Nephron progenitor cell (in vitro differentiated cells): Measurements from ENCODE around the gene CHST1.

Source experiments
- DNase-seq: peaks from one replicate; pipeline ENCODE4 v3.0.0; 2021
- H3K27ac Mint-ChIP-seq: 2 replicates; pipeline ENCODE4 v1.8.0; 2021; ENCODE audit warnings: mild to moderate bottlenecking, moderate library complexity, mixed read lengths
- H3K27me3 Mint-ChIP-seq: 2 replicates; pipeline ENCODE4 v1.8.0; 2021; ENCODE audit warnings: mild to moderate bottlenecking, low read depth, mixed read lengths; ENCODE audit not compliant: poor library complexity
- H3K36me3 Mint-ChIP-seq: 2 replicates; pipeline ENCODE4 v1.8.0; 2021; ENCODE audit warnings: low read depth, mixed read lengths
- H3K4me1 Mint-ChIP-seq: 2 replicates; pipeline ENCODE4 v1.8.0; 2021; ENCODE audit warnings: mixed read lengths
- H3K4me3 Mint-ChIP-seq: 2 replicates; pipeline ENCODE4 v1.8.0; 2021; ENCODE audit warnings: mild to moderate bottlenecking, moderate library complexity, mixed read lengths
- H3K9me3 Mint-ChIP-seq: 2 replicates; pipeline ENCODE4 v1.8.0; 2021; ENCODE audit warnings: mild to moderate bottlenecking, moderate library complexity, mixed read lengths
- TF ChIP-seq, protein P1 (sequence below): fragments of 200-600 bp; sonication (generic); IDR thresholded peaks from 2 replicates; pipeline ENCODE4 v1.5.0; 2021; ENCODE audit warnings: antibody characterized with exemption

Gene CHST1

DNA sequence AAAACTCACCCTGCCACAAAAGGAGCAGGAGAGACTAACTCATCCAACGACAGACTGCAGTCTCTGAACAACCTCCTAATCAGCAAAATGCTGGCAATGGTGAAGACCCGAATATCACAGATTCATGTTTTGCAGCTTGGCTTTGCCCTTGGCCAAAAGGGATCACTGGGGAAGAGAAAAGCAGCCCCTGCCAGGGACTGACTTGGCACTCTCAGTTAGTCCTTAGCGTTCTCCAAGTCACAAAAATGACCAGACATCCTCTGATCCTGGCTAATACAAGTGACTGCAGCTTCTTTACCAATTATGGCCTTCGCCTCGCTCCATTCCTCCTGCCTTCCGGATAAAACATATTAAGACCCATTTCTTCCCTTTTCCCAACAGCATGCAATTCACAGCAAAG is 22.4 kb upstream of the CHST1 start:
- no peaks in the 10 kb centered on the region for H3K9me3 Mint-ChIP-seq
- H3K36me3 Mint-ChIP-seq: no peaks in the 10 kb centered on the region
- TF ChIP-seq, protein P1, sequence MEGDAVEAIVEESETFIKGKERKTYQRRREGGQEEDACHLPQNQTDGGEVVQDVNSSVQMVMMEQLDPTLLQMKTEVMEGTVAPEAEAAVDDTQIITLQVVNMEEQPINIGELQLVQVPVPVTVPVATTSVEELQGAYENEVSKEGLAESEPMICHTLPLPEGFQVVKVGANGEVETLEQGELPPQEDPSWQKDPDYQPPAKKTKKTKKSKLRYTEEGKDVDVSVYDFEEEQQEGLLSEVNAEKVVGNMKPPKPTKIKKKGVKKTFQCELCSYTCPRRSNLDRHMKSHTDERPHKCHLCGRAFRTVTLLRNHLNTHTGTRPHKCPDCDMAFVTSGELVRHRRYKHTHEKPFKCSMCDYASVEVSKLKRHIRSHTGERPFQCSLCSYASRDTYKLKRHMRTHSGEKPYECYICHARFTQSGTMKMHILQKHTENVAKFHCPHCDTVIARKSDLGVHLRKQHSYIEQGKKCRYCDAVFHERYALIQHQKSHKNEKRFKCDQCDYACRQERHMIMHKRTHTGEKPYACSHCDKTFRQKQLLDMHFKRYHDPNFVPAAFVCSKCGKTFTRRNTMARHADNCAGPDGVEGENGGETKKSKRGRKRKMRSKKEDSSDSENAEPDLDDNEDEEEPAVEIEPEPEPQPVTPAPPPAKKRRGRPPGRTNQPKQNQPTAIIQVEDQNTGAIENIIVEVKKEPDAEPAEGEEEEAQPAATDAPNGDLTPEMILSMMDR: no peak
- H3K4me3 Mint-ChIP-seq: no peak overlapping the region
- peaks cover 21% of the 10 kb centered on the region for H3K4me1 Mint-ChIP-seq
- H3K27ac Mint-ChIP-seq: no peak overlapping the region
- DNase-seq: no peak
- peaks cover 39% of the 10 kb centered on the region for H3K27me3 Mint-ChIP-seq

DNA sequence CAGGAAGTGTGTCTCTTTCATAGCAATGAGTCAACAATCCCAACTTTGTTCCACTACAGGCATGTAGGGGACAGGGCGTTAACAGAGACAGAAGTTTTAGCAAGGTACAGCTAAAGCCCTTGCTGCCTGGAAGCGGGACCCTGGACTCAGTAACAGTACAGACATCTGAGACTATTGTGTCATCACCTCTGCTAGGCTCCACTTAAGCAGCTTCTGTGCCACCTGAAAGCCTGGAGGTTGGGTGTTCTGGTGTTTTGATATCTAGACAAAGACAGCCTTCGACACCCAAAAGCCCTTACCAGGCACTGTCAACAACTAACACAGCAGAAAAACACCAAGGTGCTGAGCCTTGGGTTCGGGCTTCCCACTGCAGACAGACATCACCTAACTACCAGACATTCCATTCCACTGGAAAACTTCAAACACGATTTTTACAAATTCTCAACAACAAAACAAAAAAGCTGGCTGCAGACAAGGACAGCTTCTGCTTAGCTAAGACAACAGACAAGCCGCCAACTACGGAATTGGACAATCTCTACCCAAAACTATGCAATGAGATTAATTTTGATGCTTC is 20.6 kb upstream of the CHST1 start:
- Mint-ChIP-seq H3K27ac (no peak overlapping the region), H3K4me1 (peaks cover 22% of the 10 kb centered on the region), H3K4me3 (no peak overlapping the region), H3K9me3 (no peaks in the 10 kb centered on the region), H3K36me3 (no peaks in the 10 kb centered on the region), H3K27me3 (peaks cover 35% of the 10 kb centered on the region)
- DNase-seq: no peak
- TF ChIP-seq, protein P1: no peak

DNA sequence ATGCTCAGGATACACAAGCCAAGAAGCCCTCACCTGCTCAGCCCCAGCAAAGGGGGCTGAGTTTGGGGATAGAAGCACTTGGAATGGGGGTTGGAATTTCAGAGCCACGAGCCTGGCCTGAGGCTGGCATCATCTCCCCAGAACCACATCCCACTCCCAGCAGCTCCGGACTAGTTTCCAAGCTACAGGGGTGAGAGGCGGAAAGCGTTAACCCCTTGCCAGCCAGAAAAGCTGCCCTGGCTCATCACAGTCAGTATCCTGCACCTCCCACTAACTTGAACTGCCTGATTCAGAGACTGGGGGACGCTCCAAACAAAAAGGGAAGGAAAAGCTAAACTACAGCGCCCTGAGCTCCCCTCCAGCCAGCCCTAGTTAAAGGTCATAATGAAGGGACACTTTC is 19.0 kb upstream of the CHST1 start:
- Mint-ChIP-seq H3K4me3 (no peak overlapping the region), H3K27me3 (peaks cover 35% of the 10 kb centered on the region), H3K4me1 (peaks cover 22% of the 10 kb centered on the region), H3K36me3 (no peaks in the 10 kb centered on the region), H3K9me3 (no peaks in the 10 kb centered on the region), H3K27ac (no peak overlapping the region)
- TF ChIP-seq, protein P1: no peak
- DNase-seq: no peak

DNA sequence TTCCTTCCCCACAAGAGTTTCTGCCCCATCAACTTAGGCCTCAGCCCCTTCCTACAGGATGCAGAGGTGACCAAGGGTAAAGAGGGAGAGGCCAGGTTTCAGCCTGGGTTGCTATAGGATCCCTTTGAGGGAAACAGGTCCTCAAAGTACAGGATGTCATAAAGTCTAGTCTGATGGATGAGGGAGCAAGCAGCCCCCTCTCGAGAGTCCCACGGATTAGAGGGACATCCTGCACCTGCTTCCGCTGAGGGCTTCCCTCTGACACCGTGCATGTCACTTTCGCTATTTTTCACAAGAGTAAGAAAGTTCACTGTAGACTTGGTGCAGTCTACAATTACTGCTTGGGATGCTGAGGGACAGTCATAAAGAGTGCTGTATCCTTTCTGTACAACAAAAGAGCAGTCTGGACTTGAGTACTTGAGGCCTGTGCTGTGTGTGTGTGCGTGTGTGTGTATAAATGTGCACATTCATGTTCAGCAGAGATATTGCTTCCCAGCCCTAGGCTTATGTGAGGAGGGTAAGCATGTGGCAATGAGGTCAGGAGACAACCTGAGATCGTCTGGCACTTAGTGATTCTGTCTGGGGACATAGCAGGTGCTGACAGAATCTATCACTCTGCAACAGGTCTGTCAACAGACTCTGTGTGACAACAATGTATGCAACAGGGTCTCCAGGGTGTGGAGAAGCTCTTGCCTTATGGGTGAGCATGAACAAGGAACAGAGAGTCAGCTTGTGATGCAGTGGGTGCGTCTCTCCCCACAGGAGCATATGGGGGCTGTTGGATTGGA is 18.0 kb upstream of the CHST1 start:
- DNase-seq: no peak
- H3K4me3 Mint-ChIP-seq: no peak overlapping the region
- H3K4me1 Mint-ChIP-seq: peaks cover 25% of the 10 kb centered on the region
- H3K36me3 Mint-ChIP-seq: no peaks in the 10 kb centered on the region
- peaks cover 29% of the 10 kb centered on the region for H3K27me3 Mint-ChIP-seq
- H3K27ac Mint-ChIP-seq: no peak overlapping the region
- TF ChIP-seq, protein P1: no peak
- H3K9me3 Mint-ChIP-seq: no peaks in the 10 kb centered on the region

DNA sequence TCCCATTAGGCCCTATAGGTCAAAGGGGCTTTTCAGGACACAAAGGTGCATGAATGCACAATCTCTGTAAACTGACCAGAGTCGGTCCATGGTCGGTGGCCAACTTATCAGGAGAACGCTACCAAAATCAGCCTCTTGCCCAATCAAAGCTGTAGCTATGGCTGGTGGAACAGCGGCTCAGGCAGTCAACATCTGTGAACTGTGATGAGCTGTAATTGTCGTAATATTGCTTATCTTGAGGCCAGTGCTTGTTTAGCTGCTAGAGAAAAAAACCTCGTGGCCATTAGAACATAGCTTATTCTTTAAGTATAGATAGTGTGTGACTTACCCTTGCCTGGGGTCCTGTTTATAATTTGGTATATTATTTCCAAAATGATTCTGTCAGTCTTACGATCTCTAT is 14.4 kb upstream of the CHST1 start:
- Mint-ChIP-seq H3K36me3 (no peaks in the 10 kb centered on the region), H3K9me3 (no peaks in the 10 kb centered on the region), H3K27ac (no peak overlapping the region), H3K4me3 (no peak overlapping the region), H3K27me3 (peaks cover 17% of the 10 kb centered on the region), H3K4me1 (peaks cover 34% of the 10 kb centered on the region)
- no peak for DNase-seq
- TF ChIP-seq, protein P1: no peak

DNA sequence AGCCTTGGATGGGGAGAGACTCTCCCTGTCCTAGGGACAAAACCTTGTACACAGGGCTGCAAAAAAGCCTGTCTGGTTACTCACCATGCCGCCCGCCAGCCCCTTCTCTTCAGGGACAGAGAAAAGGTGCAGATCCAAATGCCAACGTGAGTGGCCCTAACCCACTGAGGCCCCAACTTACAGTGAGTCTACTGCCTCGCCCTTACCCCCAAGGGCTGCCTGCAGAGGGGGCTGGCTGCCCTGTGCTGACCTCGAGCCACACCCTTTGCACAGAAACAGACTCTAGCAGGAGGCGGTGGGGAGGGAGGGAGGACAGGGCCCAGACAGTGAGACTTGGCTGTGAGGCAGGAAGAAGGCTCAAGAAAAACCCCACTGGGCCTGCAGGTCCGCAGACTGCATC is 13.6 kb upstream of the CHST1 start:
- DNase-seq: no peak
- H3K4me3 Mint-ChIP-seq: no peak overlapping the region

More for the DNA sequence above, 13.6 kb upstream of the CHST1 start:
- Mint-ChIP-seq H3K27ac (no peak overlapping the region), H3K36me3 (no peaks in the 10 kb centered on the region), H3K4me1 (peaks cover 25% of the 10 kb centered on the region), H3K9me3 (no peaks in the 10 kb centered on the region), H3K27me3 (peaks cover 15% of the 10 kb centered on the region)
- TF ChIP-seq, protein P1: no peak
